GM18861 (cell line): Measurements from ENCODE around the gene PDZD4.

Experiments
- ATAC-seq: cut with Tn5 transposase; IDR thresholded peaks from one replicate; pipeline ENCODE4 v1.9.1; 2021; ENCODE audit not compliant: unreplicated experiment

PDZD4 gene

GRCh38 chrX:153763298-153763932 lies 66.9 kb downstream of the PDZD4 start:
- ATAC-seq: no peak

GRCh38 chrX:153762626-153763173 lies 67.6 kb downstream of the PDZD4 start:
- no peak for ATAC-seq

- no peak for ATAC-seq
These were observed 68.5 kb downstream of the PDZD4 start for GRCh38 chrX:153761863-153762262.

GRCh38 chrX:153755136-153755535 lies 75.2 kb downstream of the PDZD4 start:
- ATAC-seq: no peak
